ENCODE results near the gene PGP.
"Not testable (repeated sequence)": the region's sequence is repeated elsewhere in the genome, so short reads cannot be mapped to it uniquely, and the experiment has no call there.

PGP gene

GRCh38 chr16:2214719-2214968 lies at the start of gene PGP:
PGP (minus strand) TSS chr16:2214840; CDS start chr16:2214777, 63 bp downstream.
- no peak for DNase-seq

GRCh38 chr16:2263026-2263425 lies 48.4 kb upstream of the PGP start:
- DNase-seq: not testable (repeated sequence)

GRCh38 chr16:2260250-2260649 lies 45.6 kb upstream of the PGP start:
- DNase-seq: no peak

GRCh38 chr16:2258530-2258929 lies 43.9 kb upstream of the PGP start:
- DNase-seq: not testable (repeated sequence)

GRCh38 chr16:2257726-2258125 lies 43.1 kb upstream of the PGP start:
- DNase-seq: no peak

- no peak for DNase-seq
These were observed 42.0 kb upstream of the PGP start for GRCh38 chr16:2256531-2257140.

- DNase-seq: no peak
These were observed 38.7 kb upstream of the PGP start for GRCh38 chr16:2253293-2253692.

- no peak for DNase-seq
These were observed 38.1 kb upstream of the PGP start for GRCh38 chr16:2252806-2253148.

GRCh38 chr16:2251296-2252111 lies 36.9 kb upstream of the PGP start, which contains the start of gene ECI1:
ECI1 (minus strand) TSS chr16:2251587; CDS start chr16:2251566, 21 bp downstream.
- DNase-seq: peak; percentile 76

- DNase-seq: peak; percentile 36
These were observed 36.1 kb upstream of the PGP start for GRCh38 chr16:2250652-2251295.

- DNase-seq: no peak
These were observed 31.8 kb upstream of the PGP start for GRCh38 chr16:2246301-2246885.

- DNase-seq: no peak
These were observed 30.5 kb upstream of the PGP start for GRCh38 chr16:2244926-2245795.

GRCh38 chr16:2244301-2244700 lies 29.7 kb upstream of the PGP start:
- no peak for DNase-seq

GRCh38 chr16:2243781-2244180 lies 29.1 kb upstream of the PGP start:
- DNase-seq: no peak

GRCh38 chr16:2243031-2243528 lies 28.4 kb upstream of the PGP start:
- DNase-seq: no peak

GRCh38 chr16:2242598-2242997 lies 28.0 kb upstream of the PGP start:
- no peak for DNase-seq

GRCh38 chr16:2240331-2240730 lies 25.7 kb upstream of the PGP start:
- not testable (repeated sequence) for DNase-seq

- DNase-seq: no peak
These were observed 24.4 kb upstream of the PGP start for GRCh38 chr16:2238838-2239675.

- DNase-seq: no peak
These were observed 23.7 kb upstream of the PGP start for GRCh38 chr16:2238150-2238837.

GRCh38 chr16:2237493-2238149 lies 23.0 kb upstream of the PGP start:
- no peak for DNase-seq

GRCh38 chr16:2237102-2237482 lies 22.5 kb upstream of the PGP start:
- no peak for DNase-seq

All from stimulated activated CD4-positive, alpha-beta T cell treated with anti-CD3 and anti-CD28 coated beads, Interleukin-12 subunit alpha, Interleukin-12 subunit beta, amount 100 ng/mL, for 4 hours (primary cell).